H9 (cell line): ENCODE results near the gene RPL38. TPM values are rescaled to one million over a fixed set of nuclear protein-coding genes. Genes with fewer than 3 reads are reported as not detected.

Experiments used
- DNase-seq: peaks from one replicate; pipeline ENCODE4 v3.0.0-alpha.2; 2017
- H2AFZ ChIP-seq: one replicate; pipeline ENCODE4 v1.6.1; 2013; ENCODE audit warnings: mild to moderate bottlenecking, low read length, control low read depth, moderate library complexity
- H2AK5ac ChIP-seq: 2 replicates; pipeline ENCODE4 v1.6.1; 2013; ENCODE audit warnings: low read length, control low read depth, mixed read lengths; ENCODE audit not compliant: insufficient read length
- H2BK120ac ChIP-seq: one replicate; pipeline ENCODE4 v1.6.1; 2013; ENCODE audit warnings: low read depth, mild to moderate bottlenecking, low read length, control low read depth, inconsistent platforms; ENCODE audit not compliant: poor library complexity, severe bottlenecking
- H2BK12ac ChIP-seq: 2 replicates; pipeline ENCODE4 v1.6.1; 2013; ENCODE audit warnings: low read length, control low read depth, mixed read lengths, low read depth; ENCODE audit not compliant: insufficient read length
- H2BK15ac ChIP-seq: 2 replicates; pipeline ENCODE4 v1.6.1; 2013; ENCODE audit warnings: low read depth, low read length, control low read depth
- H2BK20ac ChIP-seq: one replicate; pipeline ENCODE4 v1.6.1; 2013; ENCODE audit warnings: low read depth, mild to moderate bottlenecking, low read length, control low read depth, inconsistent platforms; ENCODE audit not compliant: poor library complexity, severe bottlenecking
- H2BK5ac ChIP-seq: 2 replicates; pipeline ENCODE4 v1.6.1; 2013; ENCODE audit warnings: low read length, control low read depth, mixed read lengths; ENCODE audit not compliant: insufficient read length
- H3K14ac ChIP-seq: 2 replicates; pipeline ENCODE4 v1.6.1; 2013; ENCODE audit warnings: low read length, control low read depth; ENCODE audit not compliant: insufficient read depth
- H3K18ac ChIP-seq: 2 replicates; pipeline ENCODE4 v1.6.1; 2013; ENCODE audit warnings: low read depth, mild to moderate bottlenecking, mixed read lengths, low read length, control low read depth; ENCODE audit not compliant: insufficient read length
- H3K23ac ChIP-seq: 2 replicates; pipeline ENCODE4 v1.6.1; 2013; ENCODE audit warnings: low read length, control low read depth, mixed read lengths, low read depth; ENCODE audit not compliant: insufficient read length
- H3K23me2 ChIP-seq: 2 replicates; pipeline ENCODE4 v1.6.1; 2013; ENCODE audit warnings: low read depth, mild to moderate bottlenecking, mixed read lengths, low read length, control low read depth; ENCODE audit not compliant: insufficient read length, poor library complexity, severe bottlenecking
- H3K27ac ChIP-seq: 2 replicates; pipeline ENCODE4 v1.5.1; 2013; ENCODE audit warnings: low read length, control low read depth, mixed read lengths, low read depth; ENCODE audit not compliant: insufficient read length
- H3K27me3 ChIP-seq: 2 replicates; pipeline ENCODE4 v1.6.1; 2013; ENCODE audit warnings: low read length, control low read depth, inconsistent platforms; ENCODE audit not compliant: insufficient read depth
- H3K4ac ChIP-seq: 2 replicates; pipeline ENCODE4 v1.6.1; 2013; ENCODE audit warnings: low read depth, mild to moderate bottlenecking, control low read depth, inconsistent platforms, low read length, moderate library complexity
- H3K4me1 ChIP-seq: 2 replicates; pipeline ENCODE4 v1.6.1; 2013; ENCODE audit warnings: low read length, control low read depth, inconsistent platforms; ENCODE audit not compliant: insufficient read depth
- H3K4me2 ChIP-seq: 2 replicates; pipeline ENCODE4 v1.6.1; 2013; ENCODE audit warnings: low read length, control low read depth, mixed read lengths; ENCODE audit not compliant: insufficient read length, insufficient read depth
- H3K56ac ChIP-seq: 2 replicates; pipeline ENCODE4 v1.6.1; 2013; ENCODE audit warnings: low read depth, mild to moderate bottlenecking, mixed read lengths, low read length, control low read depth; ENCODE audit not compliant: insufficient read length
- H3K79me1 ChIP-seq: 2 replicates; pipeline ENCODE4 v1.6.1; 2013; ENCODE audit warnings: low read depth, mild to moderate bottlenecking, moderate library complexity, low read length, control low read depth, inconsistent platforms; ENCODE audit not compliant: insufficient read depth, poor library complexity, severe bottlenecking
- H3K79me2 ChIP-seq: 2 replicates; pipeline ENCODE4 v1.6.1; 2013; ENCODE audit warnings: low read length, control low read depth, inconsistent platforms; ENCODE audit not compliant: insufficient read depth
- H3K9ac ChIP-seq: 2 replicates; pipeline ENCODE4 v1.6.1; 2013; ENCODE audit warnings: low read length, control low read depth, mixed read lengths; ENCODE audit not compliant: insufficient read length; ENCODE audit errors: extremely low read depth
- H3K9me3 ChIP-seq: one replicate; pipeline ENCODE4 v1.6.1; 2013; ENCODE audit warnings: low read depth, low read length, inconsistent platforms; ENCODE audit not compliant: control insufficient read depth
- H3T11ph ChIP-seq: one replicate; pipeline ENCODE4 v1.6.1; 2013; ENCODE audit warnings: mild to moderate bottlenecking, low read length, control low read depth, inconsistent platforms
- H4K20me1 ChIP-seq: one replicate; pipeline ENCODE4 v1.6.1; 2013; ENCODE audit not compliant: control insufficient read depth, insufficient read length, insufficient read depth
- H4K5ac ChIP-seq: 2 replicates; pipeline ENCODE4 v1.6.1; 2013; ENCODE audit warnings: low read depth, mild to moderate bottlenecking, mixed read lengths, low read length, control low read depth; ENCODE audit not compliant: insufficient read length
- H4K8ac ChIP-seq: replicated peaks from 2 replicates; pipeline ENCODE4 v1.6.1; 2013; ENCODE audit warnings: low read length, control low read depth, mixed read lengths, low read depth; ENCODE audit not compliant: insufficient read length
- H4K91ac ChIP-seq: 2 replicates; pipeline ENCODE4 v1.6.1; 2013; ENCODE audit warnings: low read depth, mild to moderate bottlenecking, moderate library complexity, mixed read lengths, low read length, control low read depth; ENCODE audit not compliant: insufficient read length
- H3K27ac Mint-ChIP-seq, 3 experiments: 2 replicates in 2 of 3; 3 replicates in 1 of 3; pipeline ENCODE4 v1.8.0; 2020 to 2021; ENCODE audit warnings: mixed read lengths in 3 of 3, mild to moderate bottlenecking in 1 of 3, moderate library complexity in 1 of 3
- H3K27me3 Mint-ChIP-seq: 2 replicates; pipeline ENCODE4 v1.8.0; 2021; ENCODE audit warnings: low read depth, mild to moderate bottlenecking, moderate library complexity, mixed read lengths
- H3K36me3 Mint-ChIP-seq, 3 experiments: 2 replicates in 2 of 3; 3 replicates in 1 of 3; pipeline ENCODE4 v1.8.0; 2020 to 2021; ENCODE audit warnings: low read depth in 3 of 3, mixed read lengths in 3 of 3; ENCODE audit not compliant: insufficient read depth in 1 of 3
- H3K4me1 Mint-ChIP-seq, 2 experiments: 2 replicates each; pipeline ENCODE4 v1.8.0; 2020; ENCODE audit warnings: mixed read lengths in 2 of 2
- H3K4me3 Mint-ChIP-seq, 2 experiments: 2 replicates in 1 of 2; 3 replicates in 1 of 2; pipeline ENCODE4 v1.8.0; 2020 to 2021; ENCODE audit warnings: mild to moderate bottlenecking in 2 of 2, mixed read lengths in 2 of 2, moderate library complexity in 1 of 2
- H3K9me3 Mint-ChIP-seq, 2 experiments: 2 replicates in 1 of 2; 3 replicates in 1 of 2; pipeline ENCODE4 v1.8.0; 2020; ENCODE audit warnings: mild to moderate bottlenecking in 2 of 2, mixed read lengths in 2 of 2, moderate library complexity in 1 of 2
- WGBS: extraction: QIAGEN DNeasy Blood & Tissue Kit; methylation state at CpG from one replicate; pipeline ENCODE4 v1.1.7; 2013; ENCODE audit warnings: missing lambda C conversion rate, low lambda C conversion rate, mixed read lengths; ENCODE audit not compliant: insufficient read length; ENCODE audit errors: extremely low coverage; 5-methylcytosine and 5-hydroxymethylcytosine counted together
- total RNA-seq: library from RNA; stranded (reverse); gene quantifications from 2 replicates; pipeline ENCODE4 v1.2.1, GENCODE V29; 2021
- TF ChIP-seq, protein P1 (sequence below): fragments of 200-600 bp; sonication (generic); conservative IDR thresholded peaks from 3 replicates; pipeline ENCODE4 v1.8.0; 2021; ENCODE audit warnings: antibody characterized with exemption, mild to moderate bottlenecking

RPL38 gene
- total RNA-seq, 1 experiment from 2014 or later, result 1,358 TPM

DNA sequence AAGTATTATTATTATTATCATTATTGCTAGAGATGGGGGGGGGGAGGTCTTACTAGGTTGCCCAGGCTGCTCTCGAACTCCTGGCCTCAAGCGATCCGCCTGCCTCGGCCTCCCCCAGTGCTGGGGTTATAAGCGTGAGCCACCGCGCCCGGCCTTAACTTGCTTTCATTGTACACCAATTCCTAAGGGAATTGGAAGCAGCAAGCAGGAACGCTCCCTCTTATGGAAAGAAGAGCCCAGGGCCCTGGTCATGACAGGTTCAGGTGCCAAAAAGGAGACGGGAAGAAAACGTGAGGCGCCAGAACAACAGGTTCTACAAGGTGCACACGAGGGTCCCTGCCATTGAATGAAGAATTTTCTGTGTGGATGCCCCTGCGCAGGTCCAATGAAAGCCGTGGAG is 540 bp upstream of the RPL38 start:
- H3K4me1 ChIP-seq, result peaks cover 3% of the 10 kb centered on the region; the same call in 1 of the 2 replicates
- TF ChIP-seq, protein P1, sequence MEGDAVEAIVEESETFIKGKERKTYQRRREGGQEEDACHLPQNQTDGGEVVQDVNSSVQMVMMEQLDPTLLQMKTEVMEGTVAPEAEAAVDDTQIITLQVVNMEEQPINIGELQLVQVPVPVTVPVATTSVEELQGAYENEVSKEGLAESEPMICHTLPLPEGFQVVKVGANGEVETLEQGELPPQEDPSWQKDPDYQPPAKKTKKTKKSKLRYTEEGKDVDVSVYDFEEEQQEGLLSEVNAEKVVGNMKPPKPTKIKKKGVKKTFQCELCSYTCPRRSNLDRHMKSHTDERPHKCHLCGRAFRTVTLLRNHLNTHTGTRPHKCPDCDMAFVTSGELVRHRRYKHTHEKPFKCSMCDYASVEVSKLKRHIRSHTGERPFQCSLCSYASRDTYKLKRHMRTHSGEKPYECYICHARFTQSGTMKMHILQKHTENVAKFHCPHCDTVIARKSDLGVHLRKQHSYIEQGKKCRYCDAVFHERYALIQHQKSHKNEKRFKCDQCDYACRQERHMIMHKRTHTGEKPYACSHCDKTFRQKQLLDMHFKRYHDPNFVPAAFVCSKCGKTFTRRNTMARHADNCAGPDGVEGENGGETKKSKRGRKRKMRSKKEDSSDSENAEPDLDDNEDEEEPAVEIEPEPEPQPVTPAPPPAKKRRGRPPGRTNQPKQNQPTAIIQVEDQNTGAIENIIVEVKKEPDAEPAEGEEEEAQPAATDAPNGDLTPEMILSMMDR, result no peak
- peaks cover 5% of the 10 kb centered on the region for H3K79me1 ChIP-seq
- H3K27ac ChIP-seq, result no peak overlapping the region
- peaks cover 3% of the 10 kb centered on the region in 2 experiments; a peak in 3 of 5 replicates for H3K9me3 Mint-ChIP-seq
- no peak overlapping the region for H3K23ac ChIP-seq
- H3K14ac ChIP-seq, result no peak overlapping the region
- no peak overlapping the region for H3K18ac ChIP-seq
- no peak overlapping the region for H2BK20ac ChIP-seq
- H3K9me3 ChIP-seq, result no peaks in the 10 kb centered on the region
- H3T11ph ChIP-seq, result no peak overlapping the region
- no peak overlapping the region for H2BK12ac ChIP-seq
- H3K56ac ChIP-seq, result no peak overlapping the region
- H3K23me2 ChIP-seq, result peaks cover 8% of the 10 kb centered on the region
- no peak overlapping the region for H3K4ac ChIP-seq
- H3K27ac Mint-ChIP-seq, result peak overlapping the region in 1 of 3 experiments; percentile 45; a peak in 1 of 7 replicates
- no peak overlapping the region for H2BK15ac ChIP-seq
- H3K36me3 Mint-ChIP-seq, result peaks cover 33 to 42% (median 41%) of the 10 kb centered on the region in 3 experiments
- no peak overlapping the region for H2AK5ac ChIP-seq
- no peak overlapping the region for H3K9ac ChIP-seq
- peaks cover 22% of the 10 kb centered on the region; the same call in 1 of the 2 replicates for H3K79me2 ChIP-seq
- no peak overlapping the region for H4K5ac ChIP-seq
- H2BK120ac ChIP-seq, result no peak overlapping the region
- H3K4me2 ChIP-seq, result peak overlapping the region; percentile 82
- peaks cover 23 to 38% of the 10 kb centered on the region in 2 experiments for H3K4me1 Mint-ChIP-seq
- WGBS, result no CpG with 5 or more reads among the region's 15 CpGs
- no peak overlapping the region for H4K91ac ChIP-seq
- H3K27me3 ChIP-seq, result no peaks in the 10 kb centered on the region; the same call in 1 of the 2 replicates
- no peak overlapping the region for H2BK5ac ChIP-seq
- H2AFZ ChIP-seq, result peak overlapping the region; percentile 45
- no peak overlapping the region for H4K8ac ChIP-seq
- H3K27me3 Mint-ChIP-seq, result peaks cover 35% of the 10 kb centered on the region
- H4K20me1 ChIP-seq, result peaks cover 2% of the 10 kb centered on the region
- peak overlapping the region; percentile 99 to 100 for H3K4me3 Mint-ChIP-seq
- no peak for DNase-seq
